GM15510 (cell line): ENCODE data around the gene TTC7B.

Experiments used
- POLR2A ChIP-seq: IDR thresholded peaks from 3 replicates; pipeline ENCODE4 v1.6.1; 2011; ENCODE audit warnings: borderline replicate concordance; ENCODE audit not compliant: insufficient read length; ENCODE audit errors: extremely low read depth

TTC7B gene

DNA sequence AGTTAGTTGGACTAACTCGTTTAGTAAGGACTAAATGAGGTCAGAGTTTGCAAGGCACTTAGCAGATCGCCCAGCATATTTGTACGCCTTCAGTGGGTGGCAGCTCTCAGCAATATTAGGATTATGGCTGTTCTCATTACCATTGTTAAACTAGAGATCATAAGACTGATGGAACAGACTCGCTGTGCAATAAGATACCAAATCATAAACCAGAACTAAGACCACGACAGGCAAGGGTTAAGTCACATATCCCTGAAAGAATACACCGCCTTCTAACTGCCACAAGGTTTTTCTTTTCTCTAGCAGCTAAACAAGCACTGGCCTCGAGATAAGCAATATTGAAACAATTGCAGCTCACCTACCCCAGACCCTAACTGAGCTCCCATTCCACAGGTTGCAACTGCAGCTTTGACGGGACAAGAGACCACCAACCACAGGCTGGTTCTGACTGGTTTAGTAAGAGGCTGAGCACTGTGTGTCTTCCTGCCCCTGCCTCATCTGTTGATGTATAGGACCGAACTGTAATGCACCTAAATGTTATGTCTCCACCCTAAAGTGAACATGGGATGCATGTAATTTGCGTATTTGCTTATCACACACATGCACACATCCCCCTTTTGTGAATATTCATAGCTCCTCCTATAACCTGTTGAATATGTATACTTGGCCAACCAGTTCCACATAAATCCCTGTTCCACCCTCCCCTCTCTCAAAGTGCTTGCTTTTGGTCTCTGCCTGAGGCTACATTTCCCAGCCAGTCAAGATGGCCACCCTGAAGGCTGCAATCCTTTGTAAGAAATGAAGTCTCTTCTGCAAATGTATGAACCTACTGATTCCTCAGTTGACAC lies 266.2 kb downstream of the TTC7B start:
- no peak for TF ChIP-seq POLR2A

DNA sequence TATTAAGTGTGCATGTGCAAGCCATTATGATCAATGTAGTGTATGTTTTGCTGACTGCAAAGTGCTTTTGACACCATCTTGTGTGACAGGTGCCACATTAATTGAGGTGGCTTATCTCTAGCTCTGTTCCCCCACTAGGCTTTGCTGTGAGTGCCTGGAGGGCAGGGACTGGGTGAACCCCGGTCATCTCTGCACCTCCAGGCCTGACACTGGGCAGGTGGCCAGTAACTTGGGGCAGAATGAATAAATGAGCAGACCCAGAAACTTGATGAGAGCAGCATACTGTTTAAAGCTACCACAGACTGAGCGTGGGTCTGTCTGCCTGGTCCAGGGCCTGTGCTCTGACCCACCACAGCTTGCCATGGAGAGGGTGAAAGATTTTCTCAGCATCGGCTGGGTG lies 267.8 kb downstream of the TTC7B start:
- no peak for TF ChIP-seq POLR2A

DNA sequence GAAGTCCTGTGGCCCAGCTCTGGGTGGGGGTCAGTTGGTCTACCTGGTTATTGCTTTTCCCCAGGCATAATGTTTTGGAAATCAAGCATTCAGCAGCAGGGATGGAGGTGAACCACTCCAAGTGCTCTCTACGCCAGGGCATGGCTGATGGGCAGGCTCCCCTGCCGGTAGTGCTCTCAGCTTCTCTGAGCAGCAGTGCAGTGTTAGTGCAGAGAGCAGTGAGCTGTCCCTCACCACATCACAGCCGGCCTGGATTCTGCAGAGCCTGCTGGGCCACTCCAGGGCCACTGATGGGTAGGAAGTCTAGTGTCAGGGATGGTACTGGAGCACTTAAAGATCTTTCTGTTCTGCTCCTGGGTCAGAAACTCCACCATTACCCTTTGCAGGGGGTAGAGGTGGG lies 268.3 kb downstream of the TTC7B start:
- TF ChIP-seq POLR2A: no peak

DNA sequence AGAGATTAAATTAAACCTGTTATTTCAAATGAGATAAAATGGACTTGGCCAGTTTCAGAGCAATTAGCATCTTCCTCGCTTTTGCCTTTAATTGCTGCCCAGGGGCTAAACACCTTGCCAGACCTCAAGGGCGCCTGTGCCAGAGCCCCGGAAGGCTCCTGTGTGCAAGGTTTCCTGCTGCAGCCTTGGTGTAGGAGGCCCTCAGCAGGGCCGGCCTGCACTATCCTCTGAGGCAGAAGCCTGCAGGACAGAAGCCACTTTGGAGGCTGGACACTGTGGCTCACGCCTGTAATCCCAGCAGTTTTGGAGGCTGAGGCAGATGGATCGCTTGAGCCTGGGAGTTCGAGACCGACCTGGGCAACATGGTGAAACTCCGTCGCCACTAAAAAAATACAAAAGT lies 269.0 kb downstream of the TTC7B start:
- TF ChIP-seq POLR2A: no peak

DNA sequence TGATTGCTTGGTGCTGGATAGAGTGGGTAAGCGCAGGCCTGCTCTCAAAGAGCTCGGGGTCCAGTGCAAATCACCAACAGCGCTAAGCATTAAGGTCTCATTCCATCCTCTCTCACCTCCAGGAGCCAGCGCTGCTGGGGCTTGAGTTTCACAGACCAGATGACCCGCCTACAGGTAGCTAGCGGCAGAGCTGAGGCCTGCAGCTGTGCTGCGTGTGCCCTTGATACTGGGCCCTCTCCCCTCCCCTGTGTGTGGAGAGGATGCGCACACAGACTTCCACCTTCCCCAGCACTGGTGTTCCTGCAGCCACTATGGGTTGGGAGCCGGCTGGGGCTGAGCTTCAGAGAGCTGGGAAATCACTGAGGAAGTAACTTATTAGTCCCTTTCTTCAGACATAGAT lies 269.5 kb downstream of the TTC7B start:
- TF ChIP-seq POLR2A: no peak

DNA sequence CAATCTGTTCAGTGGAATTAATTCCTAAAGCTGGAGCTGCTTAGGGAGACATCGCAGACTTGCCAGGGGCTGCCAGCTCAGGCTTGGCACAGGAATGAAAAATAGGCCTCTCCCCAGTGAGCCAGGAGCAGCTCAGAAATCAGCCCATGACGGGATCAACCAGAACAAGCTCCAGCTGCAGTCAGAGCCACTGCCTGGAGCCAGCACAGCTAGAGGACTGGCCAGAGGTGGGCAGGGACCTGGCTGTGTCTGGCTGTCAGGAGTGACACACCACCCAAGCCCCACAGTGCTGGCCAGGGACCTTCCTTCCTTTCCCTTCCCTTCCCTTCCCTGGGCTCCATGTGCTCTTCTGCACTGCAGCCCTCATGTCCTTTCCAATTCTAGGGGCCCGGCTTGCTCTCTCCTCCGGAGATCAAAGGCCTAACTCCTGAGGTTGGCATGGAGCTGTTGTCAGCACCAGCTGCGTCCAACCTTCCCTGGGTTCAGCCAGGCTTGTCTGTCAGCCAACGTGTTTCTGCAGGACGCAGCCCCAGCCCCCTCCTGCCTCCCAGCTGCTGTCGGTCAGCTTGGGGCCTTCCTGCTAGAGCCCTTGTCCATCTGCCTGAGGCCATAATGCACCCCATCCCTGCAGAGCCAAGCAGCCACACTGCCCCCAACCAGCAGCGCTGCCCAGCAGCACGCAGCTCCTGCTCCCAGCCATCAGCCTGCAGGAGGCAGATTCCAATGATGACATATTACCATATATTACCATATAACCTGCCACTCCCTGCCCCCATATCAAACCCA lies 270.1 kb downstream of the TTC7B start:
- TF ChIP-seq POLR2A: no peak

DNA sequence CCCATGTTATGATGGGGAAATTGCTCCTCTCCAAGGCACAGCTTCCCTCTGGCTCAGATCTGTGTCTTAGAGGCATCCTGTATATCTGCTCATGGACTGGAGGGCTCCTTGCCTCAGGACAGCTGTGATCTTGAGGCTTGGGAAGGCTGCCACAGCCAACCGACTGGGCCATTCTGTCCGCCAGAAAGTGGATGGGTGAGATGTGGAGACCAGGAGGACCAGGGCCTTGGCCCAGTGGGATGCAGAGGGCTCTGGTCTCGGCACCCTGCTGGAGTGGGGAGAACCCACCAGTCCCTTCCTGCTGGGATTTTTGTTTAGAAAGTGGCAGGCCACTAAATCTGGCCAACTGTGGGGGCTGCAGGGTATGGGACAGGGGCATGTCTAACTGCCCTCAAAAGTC lies 270.8 kb downstream of the TTC7B start:
- no peak for TF ChIP-seq POLR2A

DNA sequence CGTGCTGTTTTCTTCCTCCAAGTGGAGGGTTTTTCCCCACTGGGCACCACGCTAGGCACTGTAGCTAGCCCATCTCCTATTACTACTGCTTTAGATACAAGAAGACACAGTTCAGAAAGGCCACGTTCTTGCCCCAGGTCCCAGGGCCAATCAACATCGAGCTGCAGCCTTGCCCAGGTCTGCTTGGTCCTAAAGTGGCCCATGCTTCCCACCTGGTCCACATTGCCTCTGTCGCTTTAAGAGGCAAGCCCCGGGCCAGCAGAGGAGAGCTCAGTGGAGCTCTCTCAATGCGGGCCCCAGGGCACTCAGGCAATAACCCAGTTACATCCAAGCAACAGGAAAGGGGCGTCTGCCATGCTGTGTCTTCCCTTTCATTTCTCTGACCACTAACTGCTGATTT lies 271.3 kb downstream of the TTC7B start:
- TF ChIP-seq POLR2A: no peak

DNA sequence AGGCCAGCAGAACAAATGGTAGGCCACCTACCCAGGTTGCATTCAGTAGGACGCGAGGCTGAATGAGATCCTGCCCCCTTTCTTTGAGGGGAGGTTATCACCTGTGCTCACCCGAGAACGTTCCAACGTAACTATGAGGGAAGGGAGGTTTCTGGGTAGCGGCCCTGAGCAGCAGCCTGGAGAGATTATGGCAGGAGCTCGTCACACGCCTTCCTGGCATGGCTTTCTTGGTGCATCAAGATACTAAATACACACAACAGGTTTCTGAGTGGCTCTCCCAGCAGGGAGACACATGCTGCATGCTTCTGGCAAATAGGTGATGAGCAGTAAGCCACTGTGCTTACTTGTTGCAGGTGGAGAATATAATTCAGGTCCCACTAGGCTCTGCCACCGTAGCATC lies 271.7 kb downstream of the TTC7B start:
- no peak for TF ChIP-seq POLR2A

DNA sequence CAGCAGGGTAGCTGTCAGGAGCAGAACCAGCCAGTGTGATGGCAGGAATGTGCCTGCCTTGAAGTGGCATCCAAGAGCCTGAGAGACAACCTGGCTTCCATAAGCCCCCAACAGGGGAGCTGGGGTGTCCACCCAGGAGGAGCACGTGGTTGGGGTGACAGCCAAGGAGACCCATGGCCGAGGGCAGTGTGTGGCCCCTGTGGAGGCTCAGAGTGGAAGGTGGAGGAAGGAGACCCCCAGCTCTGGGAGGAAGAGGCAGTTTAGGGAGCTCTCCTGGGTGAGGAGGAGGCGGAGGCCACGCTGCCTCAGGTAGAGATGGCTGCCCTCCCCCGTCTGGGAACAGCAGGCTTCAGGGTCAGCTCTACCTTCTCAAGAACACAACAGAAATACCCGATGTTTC lies 272.4 kb downstream of the TTC7B start:
- TF ChIP-seq POLR2A: no peak

DNA sequence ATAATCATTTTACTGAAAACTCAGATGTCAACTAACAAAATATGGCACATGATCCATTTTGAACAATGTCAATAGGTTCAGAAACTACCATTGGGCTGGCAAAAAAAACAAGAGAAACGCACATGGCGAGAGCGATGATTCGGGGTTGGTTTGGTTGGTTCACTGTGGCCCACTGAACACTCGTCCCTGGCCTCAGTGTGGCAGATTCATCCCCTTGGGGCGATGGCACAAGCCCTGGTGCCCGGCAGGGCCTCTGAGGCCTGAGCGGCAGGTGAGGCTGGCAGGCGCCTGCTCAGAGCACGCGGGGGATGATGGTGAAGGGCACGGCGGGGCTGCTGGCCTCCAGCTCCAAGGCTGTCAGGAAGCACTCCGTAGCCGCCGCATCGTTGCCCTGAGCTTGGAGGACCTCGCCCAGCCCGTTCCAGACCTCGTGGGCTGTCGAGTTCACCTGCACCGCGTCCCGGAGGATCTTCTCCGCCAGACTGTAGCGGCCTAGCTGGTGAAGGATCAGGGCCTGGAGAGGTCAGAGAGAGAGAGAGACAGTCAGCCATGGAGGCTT lies 275.1 kb downstream of the TTC7B start:
- no peak for TF ChIP-seq POLR2A

DNA sequence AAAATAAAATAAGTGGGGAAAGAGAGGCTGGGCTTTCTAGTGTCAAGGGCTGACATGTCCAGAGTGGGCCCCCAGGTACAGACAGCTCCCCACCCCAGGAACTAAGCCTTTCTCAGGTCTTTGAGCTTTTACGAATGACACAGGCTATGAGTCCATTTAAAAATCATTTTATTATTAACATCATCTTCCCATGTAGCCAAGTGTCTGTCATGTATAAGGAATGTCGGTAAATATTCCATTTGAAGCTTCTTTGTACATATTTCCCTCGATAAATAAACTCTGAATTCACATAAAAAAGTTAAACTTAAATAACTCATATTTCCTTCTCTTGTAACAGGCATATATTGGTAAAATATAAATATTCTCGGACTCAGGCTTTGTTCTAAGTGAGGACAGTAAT lies 275.8 kb downstream of the TTC7B start:
- TF ChIP-seq POLR2A: no peak

DNA sequence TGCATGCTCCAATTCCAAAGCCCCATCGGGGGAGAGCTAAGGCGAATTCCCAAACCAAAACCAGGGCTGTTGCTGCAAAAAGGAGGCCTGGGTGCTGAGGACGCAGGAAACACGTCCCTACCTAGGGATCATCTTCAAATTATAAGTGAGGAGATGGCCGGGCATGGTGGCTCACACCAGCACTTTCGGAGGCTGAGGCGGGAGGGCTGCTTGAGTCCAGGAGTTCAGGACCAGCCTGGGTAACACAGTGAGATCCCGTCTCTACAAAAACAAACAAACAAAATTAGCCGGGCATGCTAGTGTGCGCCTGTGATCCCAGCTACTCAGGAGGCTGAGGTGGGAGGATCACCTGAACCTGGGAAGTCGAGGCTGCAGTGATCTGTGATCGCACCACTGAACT lies 276.2 kb downstream of the TTC7B start:
- no peak for TF ChIP-seq POLR2A

DNA sequence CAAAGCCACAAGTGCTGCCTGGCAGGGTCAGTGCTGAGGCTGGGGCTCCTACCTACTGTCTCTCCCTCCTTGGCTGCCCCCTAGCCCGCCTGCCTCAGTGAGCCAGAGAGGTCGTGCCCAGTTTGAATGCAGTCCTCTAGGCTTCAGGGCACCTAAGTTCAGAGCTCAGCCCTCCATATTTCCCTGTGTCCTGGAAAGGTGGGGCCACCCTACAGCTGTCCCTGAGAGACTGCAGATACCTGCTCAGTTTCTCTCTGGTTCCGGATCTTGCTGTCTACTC lies 276.8 kb downstream of the TTC7B start:
- no peak for TF ChIP-seq POLR2A

DNA sequence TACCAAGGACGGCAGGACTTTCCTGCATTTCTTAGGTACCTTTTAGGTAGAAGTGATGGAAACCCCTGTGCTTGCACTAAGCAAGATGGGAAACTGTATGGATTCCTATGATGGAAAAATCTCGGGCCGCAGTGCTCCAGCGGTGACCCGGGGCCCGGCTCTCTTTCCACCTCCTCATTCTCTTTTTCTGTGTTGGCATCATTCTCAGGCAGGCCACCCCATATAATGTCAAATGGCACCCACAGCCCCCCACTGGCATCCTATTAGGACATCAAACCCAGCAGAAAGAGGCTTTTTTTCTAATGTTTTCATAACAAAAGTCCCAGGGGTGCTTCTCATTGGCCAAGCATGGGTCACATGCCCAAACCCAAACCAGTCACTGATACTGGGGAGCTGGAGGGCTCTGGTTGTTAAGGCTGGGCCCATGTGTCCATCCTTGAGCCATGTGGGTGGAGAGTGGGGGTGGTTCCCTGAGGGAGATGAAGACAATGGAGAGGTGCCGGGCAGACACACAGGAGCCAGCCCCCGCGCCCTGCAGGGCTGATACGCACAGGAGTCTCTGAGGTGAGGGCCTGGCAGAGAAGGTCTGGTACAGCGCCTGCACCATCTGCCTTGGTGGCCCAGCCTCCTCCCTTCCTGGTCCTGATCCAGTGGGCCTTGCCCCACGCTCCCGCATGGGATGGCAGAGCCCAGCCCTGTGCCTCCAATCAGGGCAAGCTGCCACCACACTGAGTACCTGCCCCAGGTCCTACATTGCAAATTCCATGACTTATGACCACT lies 277.3 kb downstream of the TTC7B start:
- no peak for TF ChIP-seq POLR2A
